HG03378 (cell line): ENCODE results near the gene MLLT1.

Experiments used
- ATAC-seq: cut with Tn5 transposase; IDR thresholded peaks from one replicate; pipeline ENCODE4 v1.9.1; 2021; ENCODE audit warnings: mild to moderate bottlenecking, moderate library complexity; ENCODE audit not compliant: unreplicated experiment

The MLLT1 gene

GRCh38 chr19:6223461-6224307 lies 56.1 kb downstream of the MLLT1 start:
- ATAC-seq = no peak

- ATAC-seq = no peak
Measured at GRCh38 chr19:6222884-6223283, 56.9 kb downstream of the MLLT1 start.

- no peak for ATAC-seq
Measured at GRCh38 chr19:6221878-6222746, 57.7 kb downstream of the MLLT1 start.

- no peak for ATAC-seq
Measured at GRCh38 chr19:6221220-6221877, 58.4 kb downstream of the MLLT1 start.

- ATAC-seq = no peak
Measured at GRCh38 chr19:6220385-6221191, 59.2 kb downstream of the MLLT1 start.

- no peak for ATAC-seq
Measured at GRCh38 chr19:6219586-6220290, 60.0 kb downstream of the MLLT1 start.

- ATAC-seq = no peak
Measured at GRCh38 chr19:6219147-6219525, 60.6 kb downstream of the MLLT1 start.

- no peak for ATAC-seq
Measured at GRCh38 chr19:6218491-6219146, 61.2 kb downstream of the MLLT1 start.

- no peak for ATAC-seq
Measured at GRCh38 chr19:6217752-6218334, 61.9 kb downstream of the MLLT1 start.

- no peak for ATAC-seq
Measured at GRCh38 chr19:6216996-6217751, 62.6 kb downstream of the MLLT1 start.

- no peak for ATAC-seq
Measured at GRCh38 chr19:6216236-6216995, 63.4 kb downstream of the MLLT1 start.

- ATAC-seq = no peak
Measured at GRCh38 chr19:6215701-6216235, 64.0 kb downstream of the MLLT1 start.

- no peak for ATAC-seq
Measured at GRCh38 chr19:6214881-6215541, 64.8 kb downstream of the MLLT1 start.

- ATAC-seq = no peak
Measured at GRCh38 chr19:6213696-6214641, 65.8 kb downstream of the MLLT1 start.

- no peak for ATAC-seq
Measured at GRCh38 chr19:6213266-6213595, 66.5 kb downstream of the MLLT1 start.
